ENCODE measurements around the gene MTMR3.

DNA sequence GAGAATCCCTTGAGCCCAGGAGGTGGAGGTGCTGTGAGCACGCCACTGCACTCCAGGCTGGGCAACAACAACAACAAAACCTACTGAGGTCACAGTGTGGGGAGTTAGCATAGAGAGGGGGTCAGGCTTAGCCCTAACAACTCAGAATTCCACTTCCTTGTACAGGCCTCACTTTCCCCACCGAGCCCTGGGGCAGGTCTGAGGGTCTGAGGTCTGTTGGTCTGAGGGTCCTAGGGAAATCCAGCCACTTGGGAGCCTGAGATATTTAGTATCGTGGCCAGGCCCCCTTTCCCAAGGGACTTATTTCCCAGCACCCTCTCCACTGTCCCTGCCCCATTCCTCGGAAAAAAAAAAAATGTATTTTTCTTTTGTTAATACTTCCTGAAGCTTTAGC is 162.5 kb downstream of the MTMR3 start:
- no peak for TF ChIP-seq EZH2 (IDR thresholded peaks at IDR 0.05; ENCODE audit: insufficient read depth, poor library complexity, severe bottlenecking)
- TF ChIP-seq EZH2phosphoT487 (IDR thresholded peaks at IDR 0.05; ENCODE audit: insufficient read depth, low read depth) = no peak

Data from GM23248 (cell line).